ENCODE measurements around the gene MCM5. TPM values are rescaled to one million over a fixed set of nuclear protein-coding genes. Genes with fewer than 3 reads are reported as not detected.

The MCM5 gene
- total and polyA plus RNA-seq, 2 of the 13 experiments (the other 11 are each of a cell fraction or from before 2014, with no cell fraction given): 40.2 to 93.5 TPM

- H3K4me1 ChIP-seq (ENCODE audit: insufficient read depth, low read length): peaks cover 3% of the 10 kb centered on the region; the same call in 1 of the 2 replicates
- H3K27me3 ChIP-seq (ENCODE audit: control insufficient read depth in 1 of 2, insufficient read depth in 2 of 2, low read length in 2 of 2): peaks cover 0 to 11% of the 10 kb centered on the region in 2 experiments; a peak in 1 of 5 replicates
- H3K79me2 ChIP-seq (ENCODE audit: insufficient read depth, low read length): no peaks in the 10 kb centered on the region
- DNase-seq (ENCODE audit: low spot score) (no peak), FAIRE-seq (no peak), ATAC-seq (no peak)
- ChIA-PET CTCF (ENCODE audit: low intra/inter-chr PET ratio, low total read pairs) (no interaction called here), POLR2A (no interaction called here)
- no peaks in the 10 kb centered on the region for H3K36me3 ChIP-seq (replicated peaks in 1 of 2; ENCODE audit: control insufficient read depth in 1 of 2, insufficient read depth in 2 of 2, low read length in 2 of 2)
- WGBS (ENCODE audit: low lambda C conversion rate): 38% methylated on average over 8 of the region's 8 CpGs
- no peaks in the 10 kb centered on the region for H4K20me1 ChIP-seq (ENCODE audit: insufficient read depth, low read length)
- H3K4me2 ChIP-seq (ENCODE audit: low read depth, low read length): no peak overlapping the region
- H3K9ac ChIP-seq (ENCODE audit: insufficient read depth, low read depth, low read length): no peak overlapping the region
- H2AFZ ChIP-seq (ENCODE audit: low read length): no peak overlapping the region
- in situ Hi-C loops (cut with HindIII; ENCODE audit: extremely low pct_ligation_motif_present, low pct_unique_long_range_greater_than_20kb): no loop called here
- TF ChIP-seq NFE2L2 (IDR thresholded peaks at IDR 0.05; ENCODE audit: low read length): no peak
- TF ChIP-seq CREB1 (IDR thresholded peaks at IDR 0.05): no peak
- TF ChIP-seq CREB1 (CRISPR knock-in tag; IDR thresholded peaks at IDR 0.05): no peak
- TF ChIP-seq PHF21A (CRISPR knock-in tag; IDR thresholded peaks at IDR 0.05): no peak
- TF ChIP-seq KDM1A (CRISPR knock-in tag; IDR thresholded peaks at IDR 0.05): no peak
- no peak for TF ChIP-seq MTA1 (CRISPR knock-in tag; IDR thresholded peaks at IDR 0.05; ENCODE audit: borderline replicate concordance)
- no peak for TF ChIP-seq CCDC6 (CRISPR knock-in tag; IDR thresholded peaks at IDR 0.05)
- no peak for TF ChIP-seq ZBTB49 (CRISPR knock-in tag; IDR thresholded peaks at IDR 0.05; ENCODE audit: borderline replicate concordance)
- intact Hi-C loops (cut with micrococcal nuclease; ENCODE audit: unreplicated experiment): no loop called here
- H3K4me3 ChIP-seq (replicated peaks in 1 of 3; ENCODE audit: insufficient read depth in 1 of 3, low read depth in 2 of 3, low read length in 3 of 3): no peak overlapping the region
- no TSS peak for BruUV-seq (replicated peaks)
- H3K9me3 ChIP-seq (ENCODE audit: low read length): no peaks in the 10 kb centered on the region
- no peak overlapping the region for H3K27ac ChIP-seq (ENCODE audit: extremely low read length, insufficient read depth, low read length)
These were observed 60.7 kb downstream of the MCM5 start for GRCh38 chr22:35460688-35461087.

All from HepG2 (cell line).